Measurements from ENCODE around the gene PIMREG. TPM values are rescaled to one million over a fixed set of nuclear protein-coding genes. Genes with fewer than 3 reads are reported as not detected.

PIMREG gene
- polyA plus RNA-seq, 1 donor (not counting 4 experiments of a cell fraction or from before 2014, with no cell fraction given) = 7.5 TPM

GRCh38 chr17:6446516-6447100, 2.4 kb downstream of the PIMREG start:
- H3K36me3 ChIP-seq (ENCODE audit: control insufficient read depth in 2 of 2, extremely low read depth in 1 of 2, insufficient read depth in 2 of 2, low read length in 2 of 2) = peaks cover 3 to 10% of the 10 kb centered on the region in 2 experiments
- TF ChIP-seq CTCF (optimal IDR thresholded peaks at IDR 0.05 in 1 of 3, IDR thresholded peaks at IDR 0.05 in 1 of 3, conservative IDR thresholded peaks at IDR 0.05 in 1 of 3; ENCODE audit: extremely low read depth in 1 of 3, insufficient read depth in 2 of 3, low read length in 3 of 3) (no peak), EZH2 (IDR thresholded peaks at IDR 0.05; ENCODE audit: low read length) (no peak)
- FAIRE-seq (no peak), DNase-seq (ENCODE audit: low read depth, low spot score) (no peak)
- H2AFZ ChIP-seq (ENCODE audit: control insufficient read depth, low read length) = no peak overlapping the region
- H3K9me3 ChIP-seq (ENCODE audit: control insufficient read depth, low read depth, low read length) = no peaks in the 10 kb centered on the region
- no peak overlapping the region for H3K27ac ChIP-seq (ENCODE audit: control insufficient read depth, insufficient read depth, low read length)
- H3K4me2 ChIP-seq (ENCODE audit: control insufficient read depth, extremely low read depth, insufficient read depth, low read depth, low read length) = no peak overlapping the region
- H3K9me1 ChIP-seq (ENCODE audit: control insufficient read depth, extremely low read depth, insufficient read depth, low read length) = no peaks in the 10 kb centered on the region
- peaks cover 15% of the 10 kb centered on the region for H3K4me1 ChIP-seq (ENCODE audit: control insufficient read depth, extremely low read depth, insufficient read depth, low read length)
- dilution Hi-C loops (cut with MboI; ENCODE audit: extremely low pct_ligation_motif_present, low sequenced_read_pairs) = no loop called here
- no peaks in the 10 kb centered on the region for H3K79me2 ChIP-seq (ENCODE audit: control insufficient read depth, insufficient read depth, low read length)
- no peak overlapping the region for H3K4me3 ChIP-seq (ENCODE audit: control insufficient read depth in 2 of 3, extremely low read depth in 1 of 3, insufficient read depth in 2 of 3, low read depth in 1 of 3, low read length in 3 of 3)
- H3K9ac ChIP-seq (ENCODE audit: control insufficient read depth, extremely low read depth, insufficient read depth, low read length) = no peak overlapping the region
- no peaks in the 10 kb centered on the region for H3K27me3 ChIP-seq (ENCODE audit: control insufficient read depth, extremely low read depth, insufficient read depth, low read length)
- H4K20me1 ChIP-seq (ENCODE audit: control insufficient read depth, extremely low read depth, insufficient read depth, low read length) = no peaks in the 10 kb centered on the region

- Histone ChIP-seq H3K27me3 (ENCODE audit: control insufficient read depth, extremely low read depth, insufficient read depth, low read length) (no peaks in the 10 kb centered on the region), H3K4me2 (ENCODE audit: control insufficient read depth, extremely low read depth, insufficient read depth, low read depth, low read length) (no peak overlapping the region), H3K36me3 (ENCODE audit: control insufficient read depth in 2 of 2, extremely low read depth in 1 of 2, insufficient read depth in 2 of 2, low read length in 2 of 2) (peaks cover 3 to 12% of the 10 kb centered on the region in 2 experiments), H2AFZ (ENCODE audit: control insufficient read depth, low read length) (no peak overlapping the region), H3K79me2 (ENCODE audit: control insufficient read depth, insufficient read depth, low read length) (no peaks in the 10 kb centered on the region), H3K9ac (ENCODE audit: control insufficient read depth, extremely low read depth, insufficient read depth, low read length) (no peak overlapping the region), H3K4me3 (ENCODE audit: control insufficient read depth in 2 of 3, extremely low read depth in 1 of 3, insufficient read depth in 2 of 3, low read depth in 1 of 3, low read length in 3 of 3) (no peak overlapping the region), H3K4me1 (ENCODE audit: control insufficient read depth, extremely low read depth, insufficient read depth, low read length) (peaks cover 12% of the 10 kb centered on the region), H3K27ac (ENCODE audit: control insufficient read depth, insufficient read depth, low read length) (no peak overlapping the region), H3K9me1 (ENCODE audit: control insufficient read depth, extremely low read depth, insufficient read depth, low read length) (no peaks in the 10 kb centered on the region), H3K9me3 (ENCODE audit: control insufficient read depth, low read depth, low read length) (no peaks in the 10 kb centered on the region), H4K20me1 (ENCODE audit: control insufficient read depth, extremely low read depth, insufficient read depth, low read length) (no peaks in the 10 kb centered on the region)
- TF ChIP-seq CTCF (optimal IDR thresholded peaks at IDR 0.05 in 1 of 3, IDR thresholded peaks at IDR 0.05 in 1 of 3, conservative IDR thresholded peaks at IDR 0.05 in 1 of 3; ENCODE audit: extremely low read depth in 1 of 3, insufficient read depth in 2 of 3, low read length in 3 of 3) = no peak
- TF ChIP-seq EZH2 (IDR thresholded peaks at IDR 0.05; ENCODE audit: low read length) = no peak
- FAIRE-seq = no peak
- DNase-seq (ENCODE audit: low read depth, low spot score) = no peak
- dilution Hi-C loops (cut with MboI; ENCODE audit: extremely low pct_ligation_motif_present, low sequenced_read_pairs) = no loop called here
Observed at GRCh38 chr17:6448473-6448872, 4.2 kb downstream of the PIMREG start.
